Measurements from ENCODE around the gene SPPL3. TPM values are rescaled to one million over a fixed set of nuclear protein-coding genes. Genes with fewer than 3 reads are reported as not detected.

Gene SPPL3
- polyA plus RNA-seq, 1 of the 3 experiments (the other 2 are of a cell fraction): 18.8 TPM

- TF ChIP-seq RXRA (IDR thresholded peaks at IDR 0.05; ENCODE audit: borderline replicate concordance, low read depth) (no peak), MXI1 (IDR thresholded peaks at IDR 0.05; ENCODE audit: low read depth, low read length) (no peak), SIN3A (IDR thresholded peaks at IDR 0.05; ENCODE audit: borderline replicate concordance, low read depth, low read length) (no peak), RAD21 (IDR thresholded peaks at IDR 0.05; ENCODE audit: low read length) (no peak), YY1 (IDR thresholded peaks at IDR 0.05; ENCODE audit: low read depth) (no peak)
- Histone ChIP-seq H3K9me3 (no peaks in the 10 kb centered on the region), H3K27ac (ENCODE audit: low read depth in 2 of 2, low read length in 1 of 2) (no peak overlapping the region), H2AFZ (ENCODE audit: low read depth) (no peak overlapping the region), H3K27me3 (ENCODE audit: insufficient read depth) (no peaks in the 10 kb centered on the region), H3F3A (replicated peaks; ENCODE audit: insufficient read depth) (no peaks in the 10 kb centered on the region), H4K20me1 (ENCODE audit: insufficient read depth) (peaks cover 35% of the 10 kb centered on the region), H3K79me2 (ENCODE audit: insufficient read depth) (peaks cover 47% of the 10 kb centered on the region), H3K4me2 (no peak overlapping the region), H3K9ac (no peak overlapping the region), H3K4me1 (ENCODE audit: control insufficient read depth in 1 of 2, insufficient read depth in 2 of 2, low read depth in 1 of 2, low read length in 1 of 2) (peaks cover 0 to 14% of the 10 kb centered on the region in 2 experiments; a peak in 1 of 4 replicates), H3K9me2 (no peaks in the 10 kb centered on the region), H3K4me3 (ENCODE audit: low read depth in 2 of 2, low read length in 1 of 2) (no peak overlapping the region), H3K36me3 (replicated peaks in 1 of 2; ENCODE audit: control insufficient read depth in 1 of 2, insufficient read depth in 2 of 2, low read length in 1 of 2) (no peaks in the 10 kb centered on the region)
- POLR2A ChIA-PET: no interaction called here
- WGBS (ENCODE audit: low lambda C conversion rate): 91% methylated on average over 3 of the region's 3 CpGs
- CTCF ChIA-PET: no interaction called here
- DNase-seq: no peak
These were observed 61.6 kb downstream of the SPPL3 start for GRCh38 chr12:120842595-120842994.

- no peaks in the 10 kb centered on the region for H3K9me2 ChIP-seq
- peaks cover 0 to 14% of the 10 kb centered on the region in 2 experiments; a peak in 1 of 4 replicates for H3K4me1 ChIP-seq (ENCODE audit: control insufficient read depth in 1 of 2, insufficient read depth in 2 of 2, low read depth in 1 of 2, low read length in 1 of 2)
- H4K20me1 ChIP-seq (ENCODE audit: insufficient read depth): peaks cover 36% of the 10 kb centered on the region
- no peak for TF ChIP-seq CHD2 (IDR thresholded peaks at IDR 0.05; ENCODE audit: low read length, partially characterized antibody)
- no peak for TF ChIP-seq FOSL2 (IDR thresholded peaks at IDR 0.05; ENCODE audit: borderline replicate concordance, low read depth)
- TF ChIP-seq REST (IDR thresholded peaks at IDR 0.05; ENCODE audit: low read depth, low read length): no peak
- no peak for TF ChIP-seq NFIC (IDR thresholded peaks at IDR 0.05; ENCODE audit: borderline replicate concordance)
- TF ChIP-seq MEF2A (IDR thresholded peaks at IDR 0.05; ENCODE audit: borderline replicate concordance, low read depth): no peak
- no peak for TF ChIP-seq JUND (IDR thresholded peaks at IDR 0.05)
- TF ChIP-seq USF1 (IDR thresholded peaks at IDR 0.05; ENCODE audit: borderline replicate concordance, low read depth): no peak
- TF ChIP-seq RAD21 (IDR thresholded peaks at IDR 0.05; ENCODE audit: low read length): no peak
- TF ChIP-seq POLR2AphosphoS5 (IDR thresholded peaks at IDR 0.05; ENCODE audit: low read depth, low read length): no peak
- no peak for TF ChIP-seq ELF1 (IDR thresholded peaks at IDR 0.05)
- TF ChIP-seq TAF1 (IDR thresholded peaks at IDR 0.05; ENCODE audit: borderline replicate concordance, low read depth, low read length): no peak
- no peak for TF ChIP-seq GABPA (IDR thresholded peaks at IDR 0.05; ENCODE audit: low read depth)
- TF ChIP-seq RXRA (IDR thresholded peaks at IDR 0.05; ENCODE audit: borderline replicate concordance, low read depth): no peak
- TF ChIP-seq NRF1 (IDR thresholded peaks at IDR 0.05; ENCODE audit: low read depth, low read length): no peak
- no peak for TF ChIP-seq YY1 (IDR thresholded peaks at IDR 0.05; ENCODE audit: low read depth)
- no peak for TF ChIP-seq TEAD4 (IDR thresholded peaks at IDR 0.05; ENCODE audit: borderline replicate concordance, insufficient read depth)
- TF ChIP-seq CTCF (IDR thresholded peaks at IDR 0.05): no peak
- no peak for DNase-seq
- CTCF ChIA-PET: no interaction called here
- H3K4me3 ChIP-seq (ENCODE audit: low read depth in 2 of 2, low read length in 1 of 2): no peak overlapping the region
- no peak overlapping the region for H3K27ac ChIP-seq (ENCODE audit: low read depth in 2 of 2, low read length in 1 of 2)
- no peaks in the 10 kb centered on the region for H3F3A ChIP-seq (replicated peaks; ENCODE audit: insufficient read depth)
- no peak overlapping the region for H3K9ac ChIP-seq
- peaks cover 48% of the 10 kb centered on the region for H3K79me2 ChIP-seq (ENCODE audit: insufficient read depth)
- H3K4me2 ChIP-seq: no peak overlapping the region
- H3K27me3 ChIP-seq (ENCODE audit: insufficient read depth): no peaks in the 10 kb centered on the region
- no peaks in the 10 kb centered on the region for H3K9me3 ChIP-seq
- H3K36me3 ChIP-seq (replicated peaks in 1 of 2; ENCODE audit: control insufficient read depth in 1 of 2, insufficient read depth in 2 of 2, low read length in 1 of 2): no peaks in the 10 kb centered on the region
- 94% methylated on average over 3 of the region's 3 CpGs for WGBS (ENCODE audit: low lambda C conversion rate)
- POLR2A ChIA-PET: no interaction called here
- H2AFZ ChIP-seq (ENCODE audit: low read depth): no peak overlapping the region
These were observed 62.6 kb downstream of the SPPL3 start for GRCh38 chr12:120841525-120841924.
